Measurements from ENCODE around the gene KCNH6. TPM values are rescaled to one million over a fixed set of nuclear protein-coding genes. Genes with fewer than 3 reads are reported as not detected.

KCNH6 gene
- polyA plus RNA-seq, 3 donors, result not detected

DNA sequence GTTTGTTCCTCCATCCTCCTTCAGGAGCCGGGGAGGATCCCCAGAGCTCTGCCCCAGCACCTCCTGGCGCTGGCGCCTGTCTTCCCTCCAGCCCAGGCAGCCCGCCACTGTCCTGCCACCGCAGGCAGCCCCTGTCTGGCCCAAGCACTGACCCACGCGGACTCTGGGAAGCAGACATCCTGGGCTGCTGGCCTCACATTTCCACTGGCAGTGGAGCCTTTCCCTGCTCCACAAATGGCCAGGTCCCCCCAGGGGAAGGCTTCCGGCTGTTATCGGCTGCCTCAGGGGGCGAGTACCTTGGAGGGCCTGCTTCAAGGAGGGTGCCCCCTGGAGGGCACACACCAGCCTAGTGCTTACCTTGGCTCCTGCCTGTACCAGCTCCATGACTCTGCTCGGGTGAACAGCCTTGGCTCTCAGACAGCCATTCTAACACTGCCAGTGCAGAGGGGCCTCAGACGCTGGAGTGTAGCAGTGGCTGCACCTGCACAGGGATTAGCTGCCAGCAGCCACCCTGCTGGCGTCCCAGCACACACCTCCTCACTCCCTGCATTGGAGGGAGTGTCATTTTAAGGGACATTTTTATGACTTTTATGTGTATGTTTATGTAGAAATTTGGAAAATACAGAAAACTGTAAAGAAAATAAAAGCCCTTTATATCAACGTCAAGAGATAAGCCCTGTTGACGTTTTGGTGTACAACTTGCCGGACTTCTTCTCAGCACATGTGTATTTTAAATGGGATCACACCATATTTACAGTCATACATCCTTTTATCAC lies 25.3 kb upstream of the KCNH6 start:
- Mint-ChIP-seq H3K27ac (no peak overlapping the region), H3K4me1 (peaks cover 16% of the 10 kb centered on the region), H3K27me3 (ENCODE audit: low read depth in 3 of 3) (peaks cover 9 to 12% (median 10%) of the 10 kb centered on the region in 3 donors), H3K36me3 (no peaks in the 10 kb centered on the region), H3K4me3 (no peak overlapping the region), H3K9me3 (no peaks in the 10 kb centered on the region)
- no peaks in the 10 kb centered on the region for H3K27me3 ChIP-seq (ENCODE audit: control insufficient read depth in 2 of 2, insufficient read depth in 2 of 2, low read length in 2 of 2)
- TF ChIP-seq, protein P1, sequence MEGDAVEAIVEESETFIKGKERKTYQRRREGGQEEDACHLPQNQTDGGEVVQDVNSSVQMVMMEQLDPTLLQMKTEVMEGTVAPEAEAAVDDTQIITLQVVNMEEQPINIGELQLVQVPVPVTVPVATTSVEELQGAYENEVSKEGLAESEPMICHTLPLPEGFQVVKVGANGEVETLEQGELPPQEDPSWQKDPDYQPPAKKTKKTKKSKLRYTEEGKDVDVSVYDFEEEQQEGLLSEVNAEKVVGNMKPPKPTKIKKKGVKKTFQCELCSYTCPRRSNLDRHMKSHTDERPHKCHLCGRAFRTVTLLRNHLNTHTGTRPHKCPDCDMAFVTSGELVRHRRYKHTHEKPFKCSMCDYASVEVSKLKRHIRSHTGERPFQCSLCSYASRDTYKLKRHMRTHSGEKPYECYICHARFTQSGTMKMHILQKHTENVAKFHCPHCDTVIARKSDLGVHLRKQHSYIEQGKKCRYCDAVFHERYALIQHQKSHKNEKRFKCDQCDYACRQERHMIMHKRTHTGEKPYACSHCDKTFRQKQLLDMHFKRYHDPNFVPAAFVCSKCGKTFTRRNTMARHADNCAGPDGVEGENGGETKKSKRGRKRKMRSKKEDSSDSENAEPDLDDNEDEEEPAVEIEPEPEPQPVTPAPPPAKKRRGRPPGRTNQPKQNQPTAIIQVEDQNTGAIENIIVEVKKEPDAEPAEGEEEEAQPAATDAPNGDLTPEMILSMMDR (IDR thresholded peaks at IDR 0.05), result no peak
- intact Hi-C loops (cut with micrococcal nuclease), result no loop called here
- H3K9ac ChIP-seq (ENCODE audit: insufficient read depth, low read length, poor library complexity, severe bottlenecking), result no peak overlapping the region
- H3K4me3 ChIP-seq (replicated peaks in 1 of 3; ENCODE audit: low read depth in 2 of 3, low read length in 3 of 3), result no peak overlapping the region
- no peaks in the 10 kb centered on the region for H4K20me1 ChIP-seq (ENCODE audit: insufficient read depth, low read length)
- no peak overlapping the region for H3K27ac ChIP-seq (ENCODE audit: low read depth in 1 of 2, low read length in 2 of 2)
- DNase-seq, result no peak
- H3K4me2 ChIP-seq (replicated peaks; ENCODE audit: extremely low read depth, low read length, poor library complexity, severe bottlenecking), result no peak overlapping the region
- no peaks in the 10 kb centered on the region for H3K4me1 ChIP-seq (ENCODE audit: control insufficient read depth in 1 of 2, insufficient read depth in 2 of 2, low read length in 2 of 2)
- no peaks in the 10 kb centered on the region for H3K36me3 ChIP-seq (replicated peaks in 1 of 2; ENCODE audit: control insufficient read depth in 1 of 2, insufficient read depth in 2 of 2, low read length in 2 of 2)
- 87% methylated on average over 11 of the region's 16 CpGs for WGBS (ENCODE audit: insufficient coverage)
- no peaks in the 10 kb centered on the region for H3K79me2 ChIP-seq (ENCODE audit: insufficient read depth, low read length)
- no peaks in the 10 kb centered on the region for H3K9me3 ChIP-seq (replicated peaks in 1 of 2; ENCODE audit: control insufficient read depth in 1 of 2, insufficient read depth in 1 of 2, low read length in 2 of 2)
- H2AFZ ChIP-seq (ENCODE audit: insufficient read depth, low read depth, low read length, poor library complexity, severe bottlenecking), result no peak overlapping the region

DNA sequence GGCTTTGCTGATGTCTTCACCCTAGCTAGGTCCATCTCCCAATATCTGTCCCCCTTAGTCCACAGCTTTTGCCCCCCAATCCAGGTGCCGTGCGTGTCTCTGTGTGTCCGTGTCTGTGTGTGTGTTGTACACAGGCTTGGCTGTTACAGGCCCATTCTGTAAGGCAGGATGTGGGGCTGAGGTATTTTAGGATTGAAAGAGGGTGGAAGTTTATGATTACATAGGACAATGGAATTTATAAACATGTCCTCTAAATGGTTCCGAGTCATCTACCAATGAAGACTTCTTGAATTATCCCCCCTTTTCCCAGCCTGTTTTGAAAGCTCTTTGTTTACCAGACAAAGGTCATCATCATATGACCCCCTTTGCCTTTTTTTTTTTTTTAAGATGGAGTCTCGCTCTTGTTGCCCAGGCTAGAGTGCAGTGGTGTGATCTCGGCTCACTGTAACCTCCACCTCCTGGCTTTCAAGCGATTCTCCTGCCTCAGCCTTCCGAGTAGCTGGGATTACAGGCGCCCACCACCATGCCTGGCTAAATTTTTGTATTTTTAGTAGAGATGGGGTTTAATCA lies 24.4 kb upstream of the KCNH6 start:
- intact Hi-C loops (cut with micrococcal nuclease), result no loop called here
- TF ChIP-seq, protein P1 (IDR thresholded peaks at IDR 0.05), result no peak
- no peaks in the 10 kb centered on the region for H3K9me3 Mint-ChIP-seq
- no peaks in the 10 kb centered on the region for H3K36me3 Mint-ChIP-seq
- H3K27ac ChIP-seq (ENCODE audit: low read depth in 1 of 2, low read length in 2 of 2), result no peak overlapping the region
- no peaks in the 10 kb centered on the region for H3K4me1 ChIP-seq (ENCODE audit: control insufficient read depth in 1 of 2, insufficient read depth in 2 of 2, low read length in 2 of 2)
- WGBS (ENCODE audit: insufficient coverage), result no CpG with 5 or more reads among the region's 9 CpGs
- H3K4me1 Mint-ChIP-seq, result peaks cover 16% of the 10 kb centered on the region
- H3K4me2 ChIP-seq (replicated peaks; ENCODE audit: extremely low read depth, low read length, poor library complexity, severe bottlenecking), result no peak overlapping the region
- no peaks in the 10 kb centered on the region for H3K36me3 ChIP-seq (replicated peaks in 1 of 2; ENCODE audit: control insufficient read depth in 1 of 2, insufficient read depth in 2 of 2, low read length in 2 of 2)
- H3K9me3 ChIP-seq (replicated peaks in 1 of 2; ENCODE audit: control insufficient read depth in 1 of 2, insufficient read depth in 1 of 2, low read length in 2 of 2), result no peaks in the 10 kb centered on the region
- no peak overlapping the region for H2AFZ ChIP-seq (ENCODE audit: insufficient read depth, low read depth, low read length, poor library complexity, severe bottlenecking)
- H3K9ac ChIP-seq (ENCODE audit: insufficient read depth, low read length, poor library complexity, severe bottlenecking), result no peak overlapping the region
- H3K79me2 ChIP-seq (ENCODE audit: insufficient read depth, low read length), result no peaks in the 10 kb centered on the region
- H3K4me3 ChIP-seq (replicated peaks in 1 of 3; ENCODE audit: low read depth in 2 of 3, low read length in 3 of 3), result no peak overlapping the region
- H4K20me1 ChIP-seq (ENCODE audit: insufficient read depth, low read length), result no peaks in the 10 kb centered on the region
- no peak overlapping the region for H3K4me3 Mint-ChIP-seq
- H3K27ac Mint-ChIP-seq, result peak overlapping the region in 3 of 7 donors; percentile 32 to 77 (median 42)
- DNase-seq, result no peak
- H3K27me3 ChIP-seq (ENCODE audit: control insufficient read depth in 2 of 2, insufficient read depth in 2 of 2, low read length in 2 of 2), result no peaks in the 10 kb centered on the region
- H3K27me3 Mint-ChIP-seq (ENCODE audit: low read depth in 3 of 3), result peaks cover 7 to 13% (median 11%) of the 10 kb centered on the region in 3 donors

Data from CD14-positive monocyte (primary cell).